H1 (cell line): ENCODE measurements around the gene ARPP21. TPM values are rescaled to one million over a fixed set of nuclear protein-coding genes. Genes with fewer than 3 reads are reported as not detected.

ENCODE experiments used
- RBBP5 ChIP-seq: IDR thresholded peaks from 2 replicates; pipeline ENCODE4 v1.7.1; 2012; ENCODE audit warnings: low read depth, mild to moderate bottlenecking, inconsistent platforms, low read length, moderate library complexity, borderline replicate concordance
- polyA plus RNA-seq, 7 experiments: library from polyadenylated mRNA; depleted of rRNA in 3 of 7; stranded (reverse) in 5 of 7; unstranded in 2 of 7; fragments of >200 nt in 5 of 7; fragments of 200-250 nt in 2 of 7; gene quantifications; 1 replicate in 5 of 7; 2 replicates in 1 of 7; 4 replicates in 1 of 7; pipeline versions ENCODE4 v1.2.1 to v1.2.3, GENCODE V29; 2011 to 2013; ENCODE audit warnings: missing spikeins in 2 of 7, mixed read lengths in 2 of 7
- total RNA-seq: library from RNA; stranded (reverse); fragmentation: NEBNext Ultra II Directional; extraction: Animal tissue kit (Norgen Biotek cat#: 25700); gene quantifications from 2 replicates; pipeline ENCODE4 v1.2.1, GENCODE V29; 2021

Gene ARPP21
- total and polyA plus RNA-seq, 2 of the 8 experiments (the other 6 are each of a cell fraction or from before 2014, with no cell fraction given): not detected

- TF ChIP-seq RBBP5: no peak
Observed at GRCh38 chr3:35677797-35678196, 38.5 kb downstream of the ARPP21 start (continued).
